Epidermal melanocyte (primary cell): ENCODE measurements around the gene THSD7B.

Source experiments
- DNase-seq: peaks from one replicate; pipeline ENCODE4 v3.0.0; 2011; ENCODE audit warnings: low spot score; ENCODE audit not compliant: insufficient read length

THSD7B gene

DNA sequence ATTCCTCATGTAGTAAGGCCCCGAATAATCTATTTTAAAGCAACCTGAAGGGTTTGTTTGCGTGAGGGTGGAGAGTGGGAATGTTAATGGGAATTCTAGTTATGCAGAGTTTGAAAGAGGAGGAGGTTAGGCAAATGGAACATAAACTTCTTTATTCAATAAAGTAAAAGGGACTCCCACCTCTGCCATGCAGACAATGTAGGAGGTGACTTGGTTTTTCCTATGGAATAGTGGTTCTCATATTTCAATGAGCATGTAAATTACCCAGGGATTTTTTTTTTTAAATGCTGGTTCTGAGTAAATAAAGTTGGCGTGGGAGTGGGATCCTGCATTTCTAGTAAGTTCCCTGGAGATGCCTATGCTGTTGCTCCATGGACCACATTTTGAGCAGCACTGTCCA is 367.9 kb downstream of the THSD7B start:
- no peak for DNase-seq

DNA sequence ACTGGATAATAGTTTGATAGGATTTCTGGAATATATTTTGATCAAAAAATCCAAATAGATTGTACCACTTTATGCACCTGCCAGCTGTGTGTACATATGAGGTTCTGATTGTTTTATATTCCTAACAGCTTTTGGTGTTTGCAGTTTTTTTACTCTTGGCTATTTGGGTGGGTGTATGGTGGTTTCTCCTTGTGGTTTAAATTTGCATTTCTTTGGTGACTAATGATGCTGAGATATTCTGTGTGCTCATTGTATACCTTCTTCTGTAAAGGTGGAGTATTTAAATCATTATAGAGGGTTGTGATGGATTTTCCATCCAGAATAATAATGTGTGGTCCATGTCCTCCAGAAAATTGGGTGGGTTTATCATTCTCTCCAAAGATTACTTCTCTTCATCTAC is 372.9 kb downstream of the THSD7B start:
- no peak for DNase-seq

DNA sequence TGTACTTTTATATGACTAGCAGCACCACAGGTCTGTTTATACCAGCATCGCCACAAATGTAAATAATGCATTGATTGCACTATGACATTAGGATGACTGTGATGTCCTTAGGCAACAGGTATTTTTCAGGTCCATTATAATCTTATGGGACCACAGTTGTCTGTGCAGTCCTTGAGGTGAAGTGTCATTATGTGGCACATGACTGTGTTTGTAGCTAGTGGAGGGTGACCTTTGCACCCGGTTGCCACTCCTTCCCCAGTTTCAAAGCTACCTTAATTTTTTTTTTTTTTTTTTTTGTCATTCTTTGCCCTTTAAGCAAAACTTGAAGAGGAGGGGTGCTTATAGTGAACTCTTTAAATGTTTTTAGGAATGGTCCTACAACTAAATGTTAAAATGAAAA is 386.4 kb downstream of the THSD7B start:
- DNase-seq: no peak

GRCh38 chr2:137154946-137155345 is 389.6 kb downstream of the THSD7B start:
- no peak for DNase-seq

GRCh38 chr2:137155356-137156104 is 390.2 kb downstream of the THSD7B start:
- no peak for DNase-seq

DNA sequence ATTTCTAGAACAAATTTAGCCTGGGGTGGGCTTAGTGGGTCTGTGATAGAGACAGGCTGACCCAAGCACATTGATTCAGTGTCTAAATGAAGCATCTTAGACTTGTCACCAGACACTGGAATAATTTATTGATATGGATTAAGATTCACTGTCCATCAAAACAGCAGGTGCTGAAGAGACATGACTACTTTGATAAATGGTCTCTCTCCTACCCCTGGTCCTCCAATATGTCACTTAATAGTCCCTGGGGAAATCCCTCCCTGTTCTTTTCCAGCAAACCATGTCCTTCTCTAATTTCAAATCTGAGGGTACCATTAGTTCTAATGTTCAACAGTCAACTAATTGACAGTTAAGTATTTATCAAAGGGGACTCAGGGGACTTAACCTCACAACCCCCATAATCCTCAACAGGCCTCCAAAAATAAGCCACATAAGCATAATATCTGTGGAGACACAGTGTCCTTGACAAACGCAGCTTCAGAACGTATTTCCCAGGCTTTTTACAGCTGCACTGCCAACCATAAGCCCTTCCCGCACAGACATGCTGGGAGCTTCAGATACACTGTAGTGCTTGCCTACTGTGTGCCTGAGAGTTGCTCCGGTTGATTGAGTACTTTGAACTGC is 391.0 kb downstream of the THSD7B start:
- DNase-seq: no peak

GRCh38 chr2:137157851-137158250 is 392.5 kb downstream of the THSD7B start:
- DNase-seq: no peak

GRCh38 chr2:137161250-137161649 is 395.9 kb downstream of the THSD7B start:
- DNase-seq: no peak

DNA sequence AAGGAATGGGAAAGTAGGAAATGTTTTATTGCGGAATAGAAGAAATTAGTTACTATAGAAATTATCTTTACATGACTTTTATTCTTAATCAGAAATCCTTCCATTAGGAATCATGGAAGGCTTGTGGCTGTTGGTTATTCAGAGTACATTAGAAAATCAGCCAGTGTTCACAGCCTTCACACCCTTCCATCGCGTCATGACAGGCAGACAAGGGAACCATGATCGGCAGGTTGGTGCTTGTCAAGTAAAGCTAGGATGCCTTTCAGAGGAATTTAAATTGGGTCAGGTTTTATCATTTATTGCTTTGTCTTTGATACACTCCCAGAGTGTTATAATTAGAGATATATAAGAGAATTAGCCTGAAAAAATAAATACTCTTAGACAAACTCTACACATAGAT is 400.6 kb downstream of the THSD7B start:
- DNase-seq: no peak

- DNase-seq: no peak
These were observed 402.3 kb downstream of the THSD7B start for GRCh38 chr2:137167651-137168050.

- DNase-seq: no peak
These were observed 403.2 kb downstream of the THSD7B start for GRCh38 chr2:137168552-137168951.

DNA sequence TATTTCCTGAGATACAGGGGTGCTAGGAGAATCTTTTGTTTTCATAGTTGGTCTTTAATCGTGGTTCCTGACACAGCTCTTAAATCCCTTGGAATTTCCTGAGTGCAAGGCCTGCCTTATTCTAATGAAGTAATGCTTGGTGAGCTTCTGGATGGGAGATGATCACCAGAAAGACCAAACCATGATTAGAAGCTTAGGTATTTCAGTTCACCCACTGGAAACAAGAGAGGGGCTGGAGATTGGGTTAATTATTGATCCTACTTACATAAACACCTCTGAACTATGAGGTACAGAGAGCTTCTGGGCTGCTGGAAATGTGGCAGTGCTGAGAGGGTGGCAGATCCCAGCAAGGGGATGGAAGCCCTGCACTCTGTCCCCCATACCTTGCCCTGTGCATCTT is 406.8 kb downstream of the THSD7B start:
- DNase-seq: no peak

DNA sequence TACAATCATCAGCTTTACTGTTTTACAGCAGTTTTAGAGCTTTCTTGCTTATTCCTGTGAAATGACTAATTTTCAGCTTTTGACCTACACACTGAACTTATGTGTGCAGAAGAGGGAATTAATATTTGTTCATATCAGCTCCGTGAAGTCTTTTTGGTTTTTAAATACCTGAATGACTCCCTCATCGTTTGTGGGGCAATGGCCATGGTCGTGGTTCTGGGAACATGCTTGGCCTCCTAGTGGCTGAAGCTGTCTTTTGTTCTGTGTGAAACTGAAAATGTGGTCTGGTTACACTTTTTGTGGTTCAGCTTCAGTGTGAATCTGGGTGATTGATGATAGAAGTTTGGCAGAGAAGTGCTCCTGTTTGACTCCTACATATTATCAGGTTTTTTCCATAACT is 408.1 kb downstream of the THSD7B start:
- no peak for DNase-seq

DNA sequence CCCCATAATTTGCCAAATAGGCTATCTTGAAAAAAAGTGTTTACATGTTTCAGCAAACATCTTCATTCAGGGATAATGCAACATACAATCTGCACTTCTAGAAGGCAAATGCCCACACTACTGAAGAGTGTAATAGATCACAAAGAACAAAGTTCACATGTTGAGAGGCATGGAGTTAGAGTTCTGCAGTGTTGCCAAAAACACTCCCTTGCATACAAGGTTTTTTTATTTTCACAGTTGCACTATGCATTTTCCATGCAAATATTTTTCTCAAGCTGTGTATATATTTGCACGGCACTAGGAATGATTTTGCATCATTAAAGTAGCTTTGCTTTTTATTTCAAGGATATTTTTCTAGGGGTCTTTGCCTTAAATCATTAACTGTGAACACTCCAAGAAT is 409.9 kb downstream of the THSD7B start:
- no peak for DNase-seq

GRCh38 chr2:137178951-137179377 is 413.6 kb downstream of the THSD7B start:
- no peak for DNase-seq

DNA sequence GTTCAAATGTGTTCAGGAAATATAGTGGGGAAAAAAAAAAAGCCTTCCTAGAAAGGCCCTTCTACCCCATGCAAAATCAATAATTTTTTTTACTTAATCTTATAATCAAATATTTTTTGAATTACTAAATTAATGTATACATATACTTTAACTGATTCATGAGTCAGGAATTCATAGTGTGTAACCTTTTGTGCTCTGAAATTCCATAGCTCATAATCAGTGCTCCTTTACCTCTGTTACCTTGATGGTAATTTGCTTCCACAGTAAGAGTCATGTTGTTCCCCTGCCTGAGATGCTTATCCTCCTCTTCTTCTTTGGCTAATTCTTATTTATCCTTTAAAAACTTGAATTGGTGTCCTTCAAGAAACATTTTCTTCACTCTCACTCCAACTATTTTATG is 414.2 kb downstream of the THSD7B start:
- DNase-seq: no peak

GRCh38 chr2:137180012-137180411 is 414.7 kb downstream of the THSD7B start:
- DNase-seq: no peak

DNA sequence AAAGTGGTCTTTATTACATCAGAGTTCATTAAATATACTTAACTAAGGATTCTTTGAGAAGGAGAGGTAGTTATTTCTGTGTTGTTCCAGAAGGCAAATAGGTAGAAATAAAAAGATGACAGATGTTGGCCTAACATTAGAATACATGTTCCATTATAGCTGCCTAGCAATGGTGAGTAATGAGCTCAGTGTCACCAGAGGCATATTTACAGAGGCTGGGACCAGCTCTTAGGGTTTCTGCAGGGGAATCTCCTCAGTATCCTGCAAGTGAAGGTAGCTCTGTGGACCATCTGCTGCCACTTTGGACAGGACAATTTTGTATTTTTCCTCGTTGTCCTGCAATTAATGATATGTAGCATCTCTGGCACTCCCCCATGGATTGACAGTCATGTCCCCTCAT is 416.0 kb downstream of the THSD7B start:
- DNase-seq: no peak

GRCh38 chr2:137182071-137182470 is 416.7 kb downstream of the THSD7B start:
- no peak for DNase-seq

- no peak for DNase-seq
These were observed 418.0 kb downstream of the THSD7B start for GRCh38 chr2:137183206-137183898.

- DNase-seq: no peak
These were observed 420.2 kb downstream of the THSD7B start for GRCh38 chr2:137185378-137186078.

DNA sequence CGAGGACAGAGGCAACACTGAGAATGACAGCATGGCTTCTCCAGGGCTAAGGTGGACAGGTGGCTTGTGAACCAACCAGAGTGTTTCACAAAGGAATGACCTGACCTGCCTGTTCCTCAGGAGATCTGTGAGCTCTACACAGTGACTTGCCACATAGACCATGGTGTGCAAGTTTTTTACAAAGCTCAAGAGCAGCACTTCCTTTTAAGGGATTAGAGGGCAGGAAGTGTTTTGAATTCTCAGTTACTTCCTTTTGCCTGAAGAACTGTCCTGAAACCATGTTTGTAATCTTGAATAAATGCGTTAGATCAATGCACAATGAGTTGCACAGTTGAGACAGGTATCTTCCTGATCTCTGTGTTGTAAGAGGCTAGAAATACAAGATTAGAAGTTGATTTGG is 421.9 kb downstream of the THSD7B start:
- DNase-seq: no peak
